Activated T-cell treated with anti-CD3 and anti-CD28 coated beads for 48 hours (primary cell): ENCODE data around the gene LRRIQ3.

Experiments used
- DNase-seq: peaks from one replicate; pipeline ENCODE4 v3.0.0-alpha.2; 2020; ENCODE audit warnings: low read depth

Gene LRRIQ3

GRCh38 chr1:74107394-74107793 lies 90.6 kb downstream of the LRRIQ3 start:
- no peak for DNase-seq

- DNase-seq = no peak
Measured at GRCh38 chr1:74091371-74091770, 106.6 kb downstream of the LRRIQ3 start.

GRCh38 chr1:74083128-74083527 lies 114.8 kb downstream of the LRRIQ3 start:
- DNase-seq = no peak

GRCh38 chr1:74065081-74065480 lies 132.9 kb downstream of the LRRIQ3 start:
- DNase-seq = no peak

- DNase-seq = no peak
Measured at GRCh38 chr1:74057719-74058118, 140.3 kb downstream of the LRRIQ3 start.

GRCh38 chr1:74053407-74053806 lies 144.6 kb downstream of the LRRIQ3 start:
- DNase-seq = no peak

- DNase-seq = no peak
Measured at GRCh38 chr1:74050386-74050785, 147.6 kb downstream of the LRRIQ3 start.

- DNase-seq = no peak
Measured at GRCh38 chr1:74038042-74038441, 159.9 kb downstream of the LRRIQ3 start.

- DNase-seq = no peak
Measured at GRCh38 chr1:74012583-74012982, 185.4 kb downstream of the LRRIQ3 start.

GRCh38 chr1:74011736-74012135 lies 186.2 kb downstream of the LRRIQ3 start:
- no peak for DNase-seq

- no peak for DNase-seq
Measured at GRCh38 chr1:74010206-74010605, 187.8 kb downstream of the LRRIQ3 start.

GRCh38 chr1:74005533-74005932 lies 192.4 kb downstream of the LRRIQ3 start:
- no peak for DNase-seq

- no peak for DNase-seq
Measured at GRCh38 chr1:74003806-74004205, 194.2 kb downstream of the LRRIQ3 start.

- no peak for DNase-seq
Measured at GRCh38 chr1:73998348-73998959, 199.5 kb downstream of the LRRIQ3 start.

- DNase-seq = no peak
Measured at GRCh38 chr1:73980324-73981040, 217.5 kb downstream of the LRRIQ3 start.

- DNase-seq = no peak
Measured at GRCh38 chr1:73979684-73980083, 218.3 kb downstream of the LRRIQ3 start.

GRCh38 chr1:73978964-73979363 lies 219.0 kb downstream of the LRRIQ3 start:
- no peak for DNase-seq
